H1 (cell line): ENCODE data around the gene BCAS1. TPM values are rescaled to one million over a fixed set of nuclear protein-coding genes. Genes with fewer than 3 reads are reported as not detected.

Source experiments
- CTCF ChIA-PET: fragments of 300-600 bp; sonication (Branson Sonifier 250); formaldehyde crosslinking; loops from one replicate; lab custom pipeline; 2021; ENCODE audit not compliant: partially characterized antibody; lab: Charles Lee
- POLR2A ChIA-PET: fragments of 300-600 bp; sonication (Branson Sonifier 250); formaldehyde crosslinking; loops from one replicate; lab custom pipeline; 2021; ENCODE audit warnings: inconsistent platforms; ENCODE audit not compliant: partially characterized antibody; lab: Charles Lee
- DNase-seq, 2 experiments: peaks; one replicate each; pipeline versions ENCODE4 v3.0.0 to v3.0.0-alpha.2; 2010 to 2022; ENCODE audit warnings: low spot score in 2 of 2, low read depth in 1 of 2, mixed read lengths in 1 of 2
- FAIRE-seq: peaks from 2 replicates; lab custom pipeline; 2011; peaks lifted over from hg19 to GRCh38; lab: Jason Lieb, UNC
- H2AFZ ChIP-seq: 2 replicates; pipeline ENCODE4 v1.8.1; 2012; ENCODE audit warnings: low read length, inconsistent platforms
- H2AK5ac ChIP-seq: 2 replicates; pipeline ENCODE4 v1.6.1; 2013; ENCODE audit warnings: low read depth, low read length
- H2BK120ac ChIP-seq: replicated peaks from 2 replicates; pipeline ENCODE3; 2013; ENCODE audit warnings: low read depth, low read length, inconsistent platforms
- H2BK12ac ChIP-seq: 2 replicates; pipeline ENCODE4 v1.6.1; 2013; ENCODE audit warnings: low read depth, low read length
- H2BK15ac ChIP-seq: 2 replicates; pipeline ENCODE4 v1.6.1; 2013; ENCODE audit warnings: low read length
- H2BK20ac ChIP-seq: 2 replicates; pipeline ENCODE4 v1.6.1; 2013; ENCODE audit warnings: low read length
- H2BK5ac ChIP-seq: 2 replicates; pipeline ENCODE4 v1.6.1; 2013; ENCODE audit warnings: low read depth, low read length
- H3K14ac ChIP-seq: 2 replicates; pipeline ENCODE4 v1.6.1; 2013; ENCODE audit warnings: inconsistent platforms; ENCODE audit not compliant: insufficient read length
- H3K18ac ChIP-seq: 2 replicates; pipeline ENCODE4 v1.6.1; 2013; ENCODE audit warnings: low read length; ENCODE audit errors: extremely low read depth
- H3K23ac ChIP-seq: 2 replicates; pipeline ENCODE4 v1.6.1; 2013; ENCODE audit warnings: inconsistent platforms; ENCODE audit not compliant: insufficient read length
- H3K23me2 ChIP-seq: 2 replicates; pipeline ENCODE4 v1.6.1; 2013; ENCODE audit warnings: low read depth, low read length
- H3K27ac ChIP-seq: 2 replicates; pipeline ENCODE4 v1.6.1; 2011; ENCODE audit warnings: low read depth, low read length, inconsistent platforms
- H3K27me3 ChIP-seq, 4 experiments: replicated peaks in 1 of 4; 1 replicate in 1 of 4; 2 replicates in 3 of 4; pipeline versions ENCODE4 v1.6.1 to v1.8.1; 2011 to 2013; ENCODE audit warnings: low read length in 3 of 4, mild to moderate bottlenecking in 3 of 4, inconsistent platforms in 2 of 4, mixed read lengths in 2 of 4, moderate library complexity in 1 of 4; ENCODE audit not compliant: control insufficient read depth in 3 of 4, insufficient read depth in 3 of 4; ENCODE audit errors: extremely low read depth in 1 of 4
- H3K36me3 ChIP-seq, 4 experiments: 2 replicates each; pipeline versions ENCODE4 v1.6.1 to v1.8.1; 2011 to 2013; ENCODE audit warnings: mild to moderate bottlenecking in 4 of 4, low read length in 3 of 4, moderate library complexity in 2 of 4, control low read depth in 1 of 4, inconsistent platforms in 1 of 4; ENCODE audit not compliant: insufficient read depth in 4 of 4, control insufficient read depth in 2 of 4
- H3K4ac ChIP-seq: replicated peaks from 2 replicates; pipeline ENCODE3; 2013; ENCODE audit warnings: low read length, low read depth, mixed read lengths, inconsistent platforms; ENCODE audit not compliant: insufficient read length
- H3K4me1 ChIP-seq, 4 experiments: replicated peaks in 1 of 4; 1 replicate in 1 of 4; 2 replicates in 3 of 4; pipeline versions ENCODE4 v1.6.1 to v1.8.1; 2011 to 2013; ENCODE audit warnings: low read length in 3 of 4, inconsistent platforms in 2 of 4, mixed read lengths in 1 of 4; ENCODE audit not compliant: insufficient read depth in 4 of 4, control insufficient read depth in 3 of 4
- H3K4me2 ChIP-seq, 2 experiments: 2 replicates each; pipeline versions ENCODE4 v1.6.1 to v1.8.1; 2011 to 2013; ENCODE audit warnings: low read depth in 2 of 2, low read length in 2 of 2, control low read depth in 1 of 2, inconsistent platforms in 1 of 2, mild to moderate bottlenecking in 1 of 2; ENCODE audit not compliant: insufficient read depth in 1 of 2
- H3K4me3 ChIP-seq, 4 experiments: fragments of 200-600, 300-600 bp in 1 of 4; sonication (generic), shearing (Covaris generic), sonication (Bioruptor Twin) in 1 of 4; 2 replicates each; pipeline versions ENCODE4 v1.5.1 to v1.8.1; 2011 to 2016; ENCODE audit warnings: low read length in 4 of 4, low read depth in 3 of 4, control low read depth in 2 of 4, inconsistent platforms in 2 of 4, mild to moderate bottlenecking in 2 of 4, mixed read lengths in 1 of 4, moderate library complexity in 1 of 4; ENCODE audit not compliant: insufficient read depth in 2 of 4; ENCODE audit errors: extremely low read depth in 1 of 4
- H3K56ac ChIP-seq: replicated peaks from 2 replicates; pipeline ENCODE3; 2013; ENCODE audit warnings: low read depth, mild to moderate bottlenecking, mixed read lengths, low read length, inconsistent platforms; ENCODE audit not compliant: insufficient read length
- H3K79me1 ChIP-seq: 2 replicates; pipeline ENCODE4 v1.6.1; 2013; ENCODE audit warnings: low read depth, low read length, control low read depth
- H3K79me2 ChIP-seq, 2 experiments: 2 replicates each; pipeline versions ENCODE4 v1.6.1 to v1.8.1; 2012 to 2013; ENCODE audit warnings: low read length in 2 of 2, mild to moderate bottlenecking in 2 of 2, inconsistent platforms in 1 of 2; ENCODE audit not compliant: insufficient read depth in 2 of 2, control insufficient read depth in 1 of 2
- H3K9ac ChIP-seq, 4 experiments: replicated peaks in 1 of 4; 1 replicate in 1 of 4; 2 replicates in 3 of 4; pipeline versions ENCODE4 v1.6.1 to v1.8.1; 2011 to 2013; ENCODE audit warnings: low read depth in 3 of 4, low read length in 3 of 4, control low read depth in 2 of 4, mild to moderate bottlenecking in 2 of 4, moderate library complexity in 2 of 4, inconsistent platforms in 1 of 4; ENCODE audit errors: extremely low read depth in 1 of 4
- H3K9me3 ChIP-seq, 2 experiments: 2 replicates each; pipeline versions ENCODE4 v1.6.1 to v1.8.1; 2012 to 2013; ENCODE audit warnings: mild to moderate bottlenecking in 2 of 2, moderate library complexity in 2 of 2, control low read depth in 1 of 2, inconsistent platforms in 1 of 2, low read depth in 1 of 2, low read length in 1 of 2, mixed read lengths in 1 of 2; ENCODE audit not compliant: insufficient read depth in 2 of 2
- H4K20me1 ChIP-seq, 2 experiments: replicated peaks in 1 of 2; 2 replicates each; pipeline versions ENCODE3 to v1.8.1; 2011 to 2013; ENCODE audit warnings: inconsistent platforms in 2 of 2, low read length in 2 of 2, mild to moderate bottlenecking in 1 of 2; ENCODE audit not compliant: insufficient read depth in 2 of 2, control insufficient read depth in 1 of 2
- H4K5ac ChIP-seq: 2 replicates; pipeline ENCODE4 v1.6.1; 2013; ENCODE audit warnings: low read length, low read depth, mixed read lengths, inconsistent platforms; ENCODE audit not compliant: insufficient read length
- H4K8ac ChIP-seq: 2 replicates; pipeline ENCODE4 v1.8.0; 2013; ENCODE audit warnings: mild to moderate bottlenecking, moderate library complexity, low read length, inconsistent platforms; ENCODE audit not compliant: insufficient read depth; ENCODE audit errors: extremely low read depth
- H4K91ac ChIP-seq: replicated peaks from 2 replicates; pipeline ENCODE3; 2013; ENCODE audit warnings: low read length, mixed read lengths, inconsistent platforms; ENCODE audit not compliant: insufficient read length
- ASH2L ChIP-seq: fragments of 200-600, 300-600 bp; sonication (generic); IDR thresholded peaks from one replicate; pipeline ENCODE4 v1.7.1; 2017; ENCODE audit warnings: low read length
- CBX8 ChIP-seq: fragments of 300-800, 300-1000 bp; sonication (generic); IDR thresholded peaks from 2 replicates; pipeline ENCODE4 v1.7.1; 2016; ENCODE audit warnings: low read depth, low read length, borderline replicate concordance
- CEBPB ChIP-seq: IDR thresholded peaks from 2 replicates; pipeline ENCODE4 v1.6.1; 2012; ENCODE audit warnings: low read depth, low read length
- GTF2F1 ChIP-seq: IDR thresholded peaks from 2 replicates; pipeline ENCODE4 v1.6.1; 2012; ENCODE audit warnings: low read depth, low read length, improper control_type of control experiment, borderline replicate concordance
- MAFK ChIP-seq: IDR thresholded peaks from 2 replicates; pipeline ENCODE4 v1.6.1; 2012; ENCODE audit warnings: low read depth, mild to moderate bottlenecking, improper control_type of control experiment, low read length
- TBP ChIP-seq: IDR thresholded peaks from 2 replicates; pipeline ENCODE4 v1.6.1; 2011; ENCODE audit warnings: low read depth, low read length, improper control_type of control experiment
- USF2 ChIP-seq: IDR thresholded peaks from 2 replicates; pipeline ENCODE4 v1.6.1; 2011; ENCODE audit warnings: low read length, improper control_type of control experiment
- WGBS, 2 experiments: shearing (Covaris generic) in 1 of 2; methylation state at CpG; one replicate each; pipeline versions ENCODE4 v1.1.6 to v1.1.7; 2013 to 2015; ENCODE audit warnings: low lambda C conversion rate in 2 of 2, mixed read lengths in 2 of 2, inconsistent platforms in 1 of 2, low coverage in 1 of 2, missing lambda C conversion rate in 1 of 2; ENCODE audit not compliant: insufficient replicate concordance in 2 of 2, insufficient coverage in 1 of 2, insufficient read length in 1 of 2; ENCODE audit errors: extremely low coverage in 1 of 2, missing lambda C conversion rate in 1 of 2; 5-methylcytosine and 5-hydroxymethylcytosine counted together
- polyA plus RNA-seq, 7 experiments: library from polyadenylated mRNA; depleted of rRNA in 3 of 7; stranded (reverse) in 5 of 7; unstranded in 2 of 7; fragments of >200 nt in 5 of 7; fragments of 200-250 nt in 2 of 7; gene quantifications; 1 replicate in 5 of 7; 2 replicates in 1 of 7; 4 replicates in 1 of 7; pipeline versions ENCODE4 v1.2.1 to v1.2.3, GENCODE V29; 2011 to 2013; ENCODE audit warnings: missing spikeins in 2 of 7, mixed read lengths in 2 of 7
- total RNA-seq: library from RNA; stranded (reverse); fragmentation: NEBNext Ultra II Directional; extraction: Animal tissue kit (Norgen Biotek cat#: 25700); gene quantifications from 2 replicates; pipeline ENCODE4 v1.2.1, GENCODE V29; 2021

The BCAS1 gene
- total and polyA plus RNA-seq, 2 of the 8 experiments (the other 6 are each of a cell fraction or from before 2014, with no cell fraction given), result 0.06 to 0.19 TPM

- CTCF ChIA-PET, result interaction anchor here (0.7 to 1.6 kb wide), 7 partner anchors 9 to 325 kb away, joined by 3 to 6 read pairs (median 4); no protein-coding TSS in a partner anchor
- Histone ChIP-seq H4K20me1 (no peaks in the 10 kb centered on the region), H3K14ac (no peak overlapping the region), H3K4ac (no peak overlapping the region), H3K79me1 (no peaks in the 10 kb centered on the region), H3K27me3 (no peaks in the 10 kb centered on the region), H3K9ac (no peak overlapping the region), H2BK15ac (no peak overlapping the region), H4K91ac (no peak overlapping the region), H3K4me3 (no peak overlapping the region), H3K27ac (no peak overlapping the region), H2BK5ac (no peak overlapping the region), H3K79me2 (no peaks in the 10 kb centered on the region), H3K9me3 (no peaks in the 10 kb centered on the region), H3K36me3 (no peaks in the 10 kb centered on the region), H3K4me1 (peaks cover 3 to 19% (median 12%) of the 10 kb centered on the region in 4 experiments), H4K5ac (no peak overlapping the region), H2AFZ (no peak overlapping the region), H2BK120ac (no peak overlapping the region), H3K23ac (no peak overlapping the region), H2BK20ac (no peak overlapping the region), H4K8ac (no peak overlapping the region), H3K18ac (no peak overlapping the region), H2BK12ac (no peak overlapping the region), H3K23me2 (no peaks in the 10 kb centered on the region; the same call in 1 of the 2 replicates), H3K56ac (no peak overlapping the region), H3K4me2 (no peak overlapping the region), H2AK5ac (no peak overlapping the region)
- whole genome bisulfite sequencing, 2 experiments, result 84% methylated on average over 2 of the region's 2 CpGs; no CpG with 5 or more reads in 1 of the 2 experiments
- DNase-seq (no peak), FAIRE-seq (no peak)
- TF ChIP-seq MAFK, result no peak
- TF ChIP-seq TBP, result no peak
- no peak for TF ChIP-seq USF2
- TF ChIP-seq ASH2L, result no peak
- TF ChIP-seq CEBPB, result no peak
- no peak for TF ChIP-seq GTF2F1
- TF ChIP-seq CBX8, result no peak
- POLR2A ChIA-PET, result no interaction called here
Measured at GRCh38 chr20:53945478-53945877, 124.9 kb downstream of the BCAS1 start.
